COR-L47 (cell line): ENCODE measurements around the gene ARHGAP26.

ENCODE experiments used
- DNase-seq: peaks from one replicate; lab custom pipeline; 2025; lab: John Stamatoyannopoulos, UW

ARHGAP26 gene

DNA sequence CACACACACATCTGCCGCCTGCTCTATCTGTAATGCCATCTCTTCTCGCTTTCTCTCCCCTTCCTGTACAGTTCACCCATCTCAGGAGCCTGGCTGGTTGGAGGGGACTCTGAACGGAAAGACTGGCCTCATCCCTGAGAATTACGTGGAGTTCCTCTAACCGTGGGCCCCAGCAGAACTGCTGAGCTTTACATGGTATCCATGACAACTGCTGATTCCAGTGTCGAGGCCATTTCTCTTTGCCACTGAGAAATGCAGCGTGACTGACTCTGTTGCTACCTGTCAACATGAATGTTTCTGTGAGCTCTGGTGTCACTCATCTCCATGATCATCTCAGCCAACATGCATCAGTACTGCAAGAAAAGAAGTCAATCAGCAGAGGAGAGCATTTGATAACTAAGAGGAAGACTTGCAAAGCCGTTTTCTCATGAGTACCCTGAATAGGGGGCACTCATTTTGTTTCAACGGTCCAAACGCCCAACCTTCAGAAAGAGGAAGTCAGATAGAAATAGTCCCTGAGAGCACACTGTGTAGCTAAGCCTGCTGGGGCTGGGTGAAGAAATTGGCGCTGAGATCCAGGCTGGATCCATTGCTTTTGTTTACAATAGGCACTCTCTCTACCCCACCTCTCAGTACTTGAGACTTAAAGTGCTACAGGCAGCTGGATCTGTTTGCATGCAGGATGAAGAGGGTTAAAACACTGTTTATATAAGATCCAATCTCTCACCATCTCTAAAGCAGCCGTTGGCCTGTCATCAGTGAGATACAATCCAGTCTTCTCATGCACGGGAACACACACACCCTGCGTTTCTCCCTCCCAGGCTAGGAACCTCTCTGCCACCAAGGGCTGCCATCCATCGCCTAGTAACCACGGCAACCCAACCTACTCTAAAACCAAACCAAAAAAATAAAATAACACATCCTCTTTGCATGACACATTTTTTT is 452.4 kb downstream of the ARHGAP26 start:
- DNase-seq: peak; percentile 11

- DNase-seq: no peak
Measured at GRCh38 chr5:143224672-143225071, 454.5 kb downstream of the ARHGAP26 start.

- no peak for DNase-seq
Measured at GRCh38 chr5:143225511-143225910, 455.3 kb downstream of the ARHGAP26 start.

DNA sequence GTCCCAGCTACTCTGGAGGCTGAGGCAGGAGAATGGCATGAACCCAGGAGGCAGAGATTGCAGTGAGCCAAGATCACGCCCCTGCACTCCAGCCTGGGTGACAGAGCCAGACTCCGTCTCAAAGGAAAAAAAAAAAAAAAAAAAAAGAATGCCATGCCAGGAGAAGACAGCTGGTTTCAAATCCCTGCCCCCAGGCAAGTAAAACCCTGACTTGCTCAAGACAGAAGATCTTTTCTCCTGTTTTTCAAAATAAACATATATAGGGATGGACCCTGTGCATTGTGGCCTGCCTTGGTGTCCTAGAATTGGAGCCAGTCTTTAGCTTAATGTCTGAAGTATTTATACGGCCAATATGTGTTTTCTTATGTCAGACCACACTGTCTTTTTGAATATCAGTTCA is 456.2 kb downstream of the ARHGAP26 start:
- DNase-seq: no peak

DNA sequence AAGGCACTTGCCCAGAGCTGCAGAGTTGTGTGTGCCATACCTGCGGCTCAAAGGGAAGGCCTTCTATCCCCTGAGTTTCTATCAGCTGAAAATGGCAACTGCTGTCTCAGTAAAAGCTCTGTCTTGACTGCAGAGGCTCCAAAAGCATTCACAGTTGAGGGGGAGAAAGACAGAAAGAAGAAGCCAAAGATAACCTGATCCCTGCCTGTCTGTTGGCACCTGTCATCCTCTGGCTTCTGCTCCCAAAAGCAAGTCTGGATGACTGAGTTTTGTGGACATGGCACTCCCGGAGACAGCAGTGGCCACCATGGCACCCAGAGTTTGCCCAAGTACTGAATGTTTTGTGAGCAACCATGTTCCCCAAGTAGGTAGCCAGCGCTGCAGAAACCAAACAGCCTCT is 456.7 kb downstream of the ARHGAP26 start:
- no peak for DNase-seq

GRCh38 chr5:143227301-143227700 is 457.1 kb downstream of the ARHGAP26 start:
- DNase-seq: no peak

- DNase-seq: no peak
Measured at GRCh38 chr5:143228597-143229293, 458.6 kb downstream of the ARHGAP26 start.

DNA sequence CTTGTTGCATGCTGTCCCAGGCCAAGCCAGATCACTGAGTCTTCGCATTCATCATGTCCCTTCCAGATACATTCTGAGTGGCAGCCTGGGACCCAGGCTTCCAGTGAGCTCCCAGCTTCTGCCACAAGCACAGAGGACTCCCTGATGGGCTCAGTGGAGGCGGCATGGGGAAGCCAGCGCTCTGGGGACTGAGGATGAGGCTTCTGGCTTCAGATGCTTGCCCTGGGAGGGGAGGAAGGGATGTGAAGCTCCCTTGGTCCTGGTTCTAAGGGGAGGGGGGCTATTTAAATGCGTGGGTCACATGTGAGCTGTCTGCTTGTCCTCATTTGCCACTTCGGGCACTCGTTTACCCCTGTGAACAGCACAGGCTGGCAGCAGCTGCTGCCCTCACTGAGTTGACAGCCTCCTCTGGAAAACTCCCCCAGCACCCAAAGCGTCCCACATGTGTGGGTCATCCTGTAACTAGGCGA is 459.3 kb downstream of the ARHGAP26 start:
- no peak for DNase-seq

GRCh38 chr5:143229896-143230675 is 459.9 kb downstream of the ARHGAP26 start:
- no peak for DNase-seq

GRCh38 chr5:143230676-143230996 is 460.5 kb downstream of the ARHGAP26 start:
- no peak for DNase-seq

DNA sequence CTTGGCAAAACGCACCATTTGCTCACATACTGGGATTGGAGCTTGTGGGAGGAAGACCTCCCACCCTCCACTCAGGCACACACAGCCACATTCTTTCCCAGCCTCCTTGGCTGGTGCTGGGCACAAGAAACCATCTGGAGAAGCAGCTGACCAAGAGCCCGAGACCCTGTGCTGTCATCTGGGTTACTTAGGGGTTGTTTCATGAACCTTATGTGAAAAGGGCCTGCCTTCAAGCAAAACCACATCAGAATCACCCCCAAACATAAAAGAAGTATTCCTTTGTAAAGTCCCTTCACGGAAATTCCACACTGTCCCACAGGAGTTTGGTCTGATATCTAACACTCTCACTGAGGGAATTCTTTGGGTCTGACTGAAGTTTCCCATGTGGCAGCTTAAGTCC is 461.2 kb downstream of the ARHGAP26 start:
- DNase-seq: no peak

DNA sequence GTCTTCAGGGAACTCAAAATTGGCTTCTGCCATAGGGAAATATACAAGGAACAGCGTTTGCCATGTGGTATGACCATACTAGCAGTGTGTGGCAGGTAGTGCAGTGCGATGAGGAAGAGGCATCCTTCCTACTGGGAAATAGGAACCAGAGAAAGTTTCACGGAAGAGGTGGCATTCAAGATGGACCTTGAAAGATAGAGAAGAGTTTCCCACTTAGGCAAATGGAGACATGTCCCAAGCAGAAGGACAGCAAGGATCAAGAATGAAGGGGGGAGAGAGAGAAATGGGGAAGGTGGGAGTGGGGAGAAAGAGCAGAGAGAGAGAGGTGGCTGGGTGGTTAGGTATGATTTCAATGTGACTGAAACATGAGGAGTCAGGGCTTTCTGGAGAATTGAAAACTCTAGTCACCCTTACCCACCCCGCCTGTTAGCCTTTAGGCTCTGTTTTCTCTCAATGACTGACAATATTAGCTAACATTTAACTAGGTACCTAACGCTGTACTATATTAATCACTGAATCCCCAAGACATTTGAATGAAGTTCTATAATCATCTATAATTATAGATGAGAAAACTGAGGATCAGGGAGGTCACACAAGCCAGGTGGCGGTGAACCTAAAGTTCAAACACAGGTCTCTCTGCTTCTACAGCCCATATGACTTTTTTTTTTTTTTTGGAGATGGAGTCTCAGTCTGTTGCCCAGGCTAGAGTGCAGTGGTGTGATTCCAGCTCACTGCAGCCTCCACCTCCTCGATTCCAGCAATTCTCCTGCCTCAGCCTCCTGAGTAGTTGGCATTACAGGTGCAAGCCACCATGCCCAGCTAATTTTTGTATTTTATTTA is 462.0 kb downstream of the ARHGAP26 start:
- DNase-seq: no peak

DNA sequence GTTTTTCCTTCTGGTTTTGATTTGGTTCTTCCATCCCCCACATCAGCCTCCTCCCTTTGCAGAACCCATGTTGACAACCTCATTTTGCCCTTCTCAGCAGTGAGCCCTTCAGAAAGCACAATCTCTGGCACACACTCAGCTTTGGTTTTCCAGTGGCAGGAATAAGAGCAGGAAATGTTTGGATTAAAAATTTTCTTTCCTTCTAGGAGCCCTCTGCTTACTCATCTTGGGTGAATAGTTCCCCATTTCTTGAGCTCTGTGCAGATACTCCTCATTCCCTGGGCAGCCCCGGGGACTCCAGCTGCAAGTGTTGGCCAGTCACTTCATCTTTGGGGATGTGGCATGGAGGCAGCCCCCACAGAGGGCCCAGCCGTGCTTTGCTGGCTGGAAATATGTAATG is 462.9 kb downstream of the ARHGAP26 start:
- no peak for DNase-seq

GRCh38 chr5:143234162-143234842 is 464.1 kb downstream of the ARHGAP26 start:
- DNase-seq: no peak

DNA sequence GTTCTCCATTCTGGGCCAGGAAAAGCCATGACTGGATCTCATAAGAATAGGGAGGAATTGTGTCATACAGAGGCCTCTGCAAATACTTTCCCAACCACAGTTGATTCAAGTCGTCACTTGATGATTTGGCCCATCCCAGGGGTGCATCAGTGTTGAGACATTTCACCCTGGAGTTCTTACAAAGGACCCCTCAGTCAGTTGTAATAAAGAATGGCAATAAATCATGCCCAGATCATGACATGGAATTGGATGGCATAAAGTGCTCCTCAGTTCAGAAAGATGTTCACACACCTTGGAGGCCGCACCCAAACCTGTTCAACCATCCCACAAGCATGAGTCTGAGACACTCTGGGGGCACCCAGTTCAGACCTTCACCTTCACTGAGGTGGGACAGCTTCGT is 465.2 kb downstream of the ARHGAP26 start:
- DNase-seq: no peak

DNA sequence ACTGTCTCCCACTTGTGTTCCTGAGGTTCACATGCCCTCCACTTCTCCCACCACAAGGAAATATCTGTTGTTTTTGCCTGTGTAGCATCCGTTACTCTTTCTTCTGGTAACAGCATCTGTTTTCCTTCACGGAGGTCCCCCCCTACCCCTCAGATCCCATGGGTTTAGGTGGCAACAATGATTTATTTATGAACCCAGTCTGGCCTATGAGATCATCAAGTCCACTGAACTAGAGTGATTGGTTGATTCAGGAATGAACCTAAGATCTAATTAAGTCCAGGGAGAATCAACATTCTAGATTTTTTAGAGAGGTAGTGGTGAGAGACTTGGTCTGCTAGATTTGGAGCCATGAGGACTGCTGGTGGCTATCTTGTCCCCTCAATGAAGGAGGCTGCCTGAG is 466.5 kb downstream of the ARHGAP26 start:
- no peak for DNase-seq

DNA sequence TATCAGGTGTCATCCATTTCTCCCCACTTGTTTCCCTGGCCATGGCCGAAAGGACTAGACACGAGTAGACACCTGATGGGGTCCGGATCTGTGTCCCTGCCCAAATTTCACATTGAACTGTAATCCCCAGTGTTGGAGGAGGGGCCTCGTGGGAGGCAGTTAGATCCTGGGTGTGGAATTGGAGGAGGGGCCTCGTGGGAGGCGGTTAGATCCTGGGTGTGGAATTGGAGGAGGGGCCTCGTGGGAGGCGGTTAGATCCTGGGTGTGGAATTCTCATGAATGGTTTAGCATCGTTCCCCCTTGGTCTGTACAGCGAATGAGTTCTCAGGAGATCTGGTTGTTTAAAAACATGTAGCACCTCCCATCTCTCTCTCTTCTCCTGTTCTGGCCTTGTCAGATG is 467.5 kb downstream of the ARHGAP26 start:
- DNase-seq: no peak

GRCh38 chr5:143238620-143239019 is 468.4 kb downstream of the ARHGAP26 start:
- no peak for DNase-seq

- DNase-seq: no peak
Measured at GRCh38 chr5:143239882-143240518, 469.8 kb downstream of the ARHGAP26 start.

DNA sequence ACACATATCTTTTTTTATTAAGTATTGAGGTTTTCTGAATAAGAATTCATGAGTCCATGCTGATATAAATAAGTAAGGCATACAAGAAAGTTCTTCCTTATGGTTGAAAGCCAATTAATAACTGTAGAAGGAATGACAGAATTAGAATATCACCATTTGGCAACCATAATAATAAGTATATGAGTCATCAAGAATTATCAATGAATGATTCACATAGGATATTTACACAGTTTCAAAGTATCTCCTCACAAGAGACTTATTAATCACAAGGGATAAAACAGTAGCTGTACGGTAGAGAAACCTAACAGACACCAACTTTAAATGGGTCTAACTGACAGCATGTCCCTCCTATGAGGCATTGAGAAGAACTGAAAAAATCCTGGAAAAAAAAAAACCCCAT is 471.7 kb downstream of the ARHGAP26 start:
- DNase-seq: no peak

DNA sequence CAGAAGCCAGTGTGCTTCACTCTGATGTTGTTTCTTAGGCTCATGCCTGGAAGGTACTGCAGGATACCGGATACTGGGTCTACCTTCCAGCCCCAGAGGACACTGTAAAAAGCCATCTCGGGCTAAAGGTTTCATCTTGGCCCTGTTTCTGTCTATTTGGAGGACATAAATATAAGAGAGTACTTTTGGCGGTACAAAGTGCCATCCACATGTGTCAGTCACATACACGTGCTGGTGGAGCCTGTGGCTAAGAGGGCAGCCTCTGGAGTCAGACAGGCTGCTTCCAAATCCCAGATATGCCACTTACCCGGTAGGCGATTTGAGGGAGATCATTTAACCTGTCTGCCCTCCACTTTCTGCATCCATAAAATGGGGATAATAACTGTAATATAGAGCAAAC is 472.9 kb downstream of the ARHGAP26 start:
- DNase-seq: no peak
